GM19397 (cell line): ENCODE data around the gene NOA1.

ENCODE experiments used
- ATAC-seq: cut with Tn5 transposase; IDR thresholded peaks from one replicate; pipeline ENCODE4 v1.9.1; 2021; ENCODE audit warnings: mild to moderate bottlenecking, moderate library complexity; ENCODE audit not compliant: unreplicated experiment

The NOA1 gene

GRCh38 chr4:56977321-56978012, at the start of gene NOA1:
Gene NOA1 (minus strand): TSS chr4:56977606. CDS start chr4:56977585, 21 bp downstream.
- peak; percentile 87 for ATAC-seq

- no peak for ATAC-seq
Observed at GRCh38 chr4:57023104-57023503, 45.7 kb upstream of the NOA1 start.

DNA sequence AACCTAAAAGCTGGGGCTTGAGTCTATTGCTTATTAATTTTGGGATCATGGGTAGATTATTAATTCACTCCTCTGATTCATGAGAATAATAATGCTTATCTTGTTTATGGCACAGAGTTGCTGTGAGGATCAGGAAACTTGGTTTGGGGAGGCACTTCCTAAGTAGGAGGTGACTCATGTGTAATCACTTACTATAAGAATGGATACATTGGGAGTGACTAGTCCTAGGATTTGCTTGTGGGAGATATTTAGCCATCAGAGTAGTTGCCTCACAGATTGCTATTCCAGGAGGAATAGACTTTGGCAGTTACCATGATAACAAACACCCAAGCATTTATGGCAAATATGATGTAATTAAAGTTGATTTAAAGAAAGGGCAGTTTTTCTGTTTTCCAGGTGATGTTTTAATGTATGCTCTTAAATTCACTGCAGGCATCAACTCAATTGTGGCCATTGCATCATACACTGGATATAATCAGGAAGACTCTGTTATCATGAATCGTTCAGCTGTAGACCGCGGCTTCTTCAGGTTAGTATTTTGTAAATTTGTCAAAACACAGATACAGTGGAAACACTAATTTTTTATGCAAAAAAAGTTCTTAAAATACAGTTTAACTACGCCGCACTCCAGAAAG, 43.2 kb upstream of the NOA1 start:
- no peak for ATAC-seq

GRCh38 chr4:57018980-57019379, 41.6 kb upstream of the NOA1 start:
- no peak for ATAC-seq

DNA sequence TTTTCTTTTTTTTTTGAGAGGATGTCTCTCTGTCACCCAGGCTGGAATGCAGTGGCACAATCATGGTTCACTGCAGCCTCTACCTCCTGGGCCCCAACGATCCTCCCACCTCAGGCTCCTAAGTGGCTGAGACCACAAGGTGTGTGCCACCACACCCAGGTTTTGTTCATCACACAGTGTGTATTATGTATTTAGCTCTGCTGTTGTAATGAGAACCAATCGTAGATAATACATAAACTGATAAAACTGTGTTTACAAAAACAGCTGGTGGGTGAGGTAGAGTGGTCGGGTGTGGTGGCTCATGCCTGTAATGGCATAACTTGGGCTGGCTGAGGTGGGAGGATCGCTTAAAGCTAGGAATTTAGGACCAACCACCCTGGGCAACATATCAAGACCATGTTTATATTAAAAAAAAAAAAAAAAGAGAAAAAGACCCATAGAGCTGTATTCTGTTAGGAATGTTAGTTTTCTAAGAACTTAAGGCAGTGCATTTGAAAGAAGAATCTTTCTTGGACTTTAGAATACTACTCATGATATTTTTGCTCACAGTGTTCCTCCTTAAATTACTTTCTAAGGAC, 36.2 kb upstream of the NOA1 start:
- ATAC-seq: no peak

DNA sequence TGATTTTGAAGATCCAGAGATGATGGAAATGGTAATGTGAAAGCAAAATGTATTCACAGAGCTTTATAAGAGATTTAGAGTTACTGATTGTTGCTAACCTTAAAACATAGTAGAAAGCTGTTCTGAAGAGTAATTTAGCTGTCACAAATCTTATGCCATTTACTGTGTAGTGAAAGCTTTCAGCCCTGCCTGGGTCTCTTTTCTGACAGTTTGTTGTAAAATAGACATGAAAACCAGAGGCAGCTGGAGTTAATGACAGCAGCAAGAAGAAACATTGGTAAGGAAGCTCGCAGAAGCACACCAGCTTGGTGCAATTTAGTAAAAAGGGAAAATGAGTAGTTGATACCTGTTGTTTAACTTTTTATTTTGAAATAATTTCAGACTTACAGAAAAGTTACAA, 22.3 kb upstream of the NOA1 start:
- ATAC-seq: no peak

DNA sequence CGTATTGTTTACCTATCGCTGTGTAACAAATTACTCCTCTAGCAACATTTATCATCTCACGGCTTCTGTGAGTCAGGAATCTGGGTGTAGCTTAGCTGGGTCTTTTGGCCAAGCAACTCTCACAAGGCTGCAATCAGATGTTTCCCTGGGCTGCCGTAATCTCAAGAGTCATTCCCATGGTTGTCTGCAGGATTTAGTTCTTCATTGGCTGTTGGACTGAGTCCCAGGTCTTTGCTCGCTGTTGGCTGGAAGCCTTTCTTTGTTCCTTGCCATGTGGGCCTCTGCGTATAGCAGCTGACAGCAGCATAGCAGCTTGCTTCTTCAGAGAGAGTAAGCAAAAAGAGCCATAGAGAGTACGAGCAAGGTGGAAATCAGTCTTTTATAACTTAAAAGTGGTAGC, 18.1 kb upstream of the NOA1 start:
- ATAC-seq: no peak

- ATAC-seq: no peak
Observed at GRCh38 chr4:56990109-56990905, 12.9 kb upstream of the NOA1 start.

GRCh38 chr4:56986952-56987351, 9.5 kb upstream of the NOA1 start:
- ATAC-seq: no peak

- no peak for ATAC-seq
Observed at GRCh38 chr4:56986192-56986591, 8.8 kb upstream of the NOA1 start.

GRCh38 chr4:56981795-56982201, 4.4 kb upstream of the NOA1 start:
- no peak for ATAC-seq

- ATAC-seq: no peak
Observed at GRCh38 chr4:56979421-56980072, 2.1 kb upstream of the NOA1 start.

DNA sequence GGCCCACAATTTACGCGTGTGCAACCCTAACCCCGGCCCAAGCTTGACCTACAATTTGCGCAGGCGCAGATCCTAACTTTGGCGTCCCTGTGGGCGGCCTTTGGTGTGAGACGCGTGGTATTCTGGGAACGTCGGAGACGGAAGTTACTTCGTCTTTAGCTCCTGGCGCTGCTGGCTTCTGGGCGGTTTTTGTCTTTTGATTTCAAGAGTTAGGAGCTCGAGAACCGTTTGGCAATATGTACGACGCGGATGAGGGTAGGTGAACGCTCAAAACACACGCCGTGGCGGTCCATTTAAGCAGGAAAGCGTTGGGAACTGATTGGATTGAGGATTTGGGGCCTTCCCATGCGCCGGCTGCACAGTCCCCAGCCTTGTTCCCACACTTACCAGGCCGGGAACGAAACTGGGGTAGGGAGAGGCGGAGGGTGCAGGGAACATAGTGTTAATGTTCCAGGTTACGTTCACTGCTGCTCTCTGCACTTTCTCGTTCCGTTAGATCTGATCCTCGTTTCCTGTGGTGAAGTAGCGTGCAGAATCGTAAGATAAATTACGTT, 1.4 kb upstream of the NOA1 start, which contains the start of gene POLR2B:
Gene POLR2B (plus strand): TSS at position 147 of the 554 bp plus-strand sequence. CDS start 90 bp downstream, at position 237.
- ATAC-seq: peak; percentile 44

- peak; percentile 32 for ATAC-seq
Observed at GRCh38 chr4:56976837-56977320, 527 bp downstream of the NOA1 start.

GRCh38 chr4:56976283-56976836, 1.0 kb downstream of the NOA1 start:
- ATAC-seq: no peak

DNA sequence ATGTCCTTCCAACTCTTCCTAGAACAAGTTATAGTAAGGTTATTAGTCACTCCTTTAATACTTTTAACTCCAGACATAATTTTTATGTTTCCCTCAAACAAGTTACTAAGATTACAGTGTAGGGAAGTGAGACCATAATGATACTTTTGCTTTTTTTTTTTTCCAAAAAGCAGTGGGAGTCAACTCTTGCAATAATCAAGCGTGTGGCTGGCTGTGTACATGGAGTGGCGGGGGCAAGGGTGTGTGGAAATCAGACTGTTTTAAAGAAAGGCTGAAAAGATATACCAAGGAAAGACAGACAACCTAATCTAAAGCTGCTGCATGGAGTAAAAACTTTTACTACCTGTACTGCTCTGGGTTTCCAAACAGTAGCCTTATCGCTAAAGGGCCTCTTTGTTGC, 4.1 kb downstream of the NOA1 start:
- no peak for ATAC-seq

- no peak for ATAC-seq
Observed at GRCh38 chr4:56972809-56973208, 4.6 kb downstream of the NOA1 start.

DNA sequence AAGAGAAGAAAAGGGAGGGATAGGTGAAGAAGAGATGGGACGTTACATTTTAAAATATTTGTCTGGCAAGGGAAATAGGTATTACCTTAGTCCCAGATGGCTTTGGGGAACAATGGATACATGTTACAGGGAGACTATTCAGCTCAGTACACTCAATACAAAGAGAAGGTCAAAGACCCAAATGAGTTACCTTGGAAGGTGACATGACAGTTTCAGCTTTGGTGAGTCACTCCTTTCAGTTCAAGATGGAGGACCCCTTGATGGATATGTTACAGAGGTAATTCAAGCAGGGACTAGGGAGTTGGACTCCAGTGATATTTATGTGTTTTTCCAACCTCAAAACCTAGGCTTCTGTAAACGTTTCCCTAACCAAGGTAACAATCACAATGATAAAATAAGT, 5.0 kb downstream of the NOA1 start:
- no peak for ATAC-seq

DNA sequence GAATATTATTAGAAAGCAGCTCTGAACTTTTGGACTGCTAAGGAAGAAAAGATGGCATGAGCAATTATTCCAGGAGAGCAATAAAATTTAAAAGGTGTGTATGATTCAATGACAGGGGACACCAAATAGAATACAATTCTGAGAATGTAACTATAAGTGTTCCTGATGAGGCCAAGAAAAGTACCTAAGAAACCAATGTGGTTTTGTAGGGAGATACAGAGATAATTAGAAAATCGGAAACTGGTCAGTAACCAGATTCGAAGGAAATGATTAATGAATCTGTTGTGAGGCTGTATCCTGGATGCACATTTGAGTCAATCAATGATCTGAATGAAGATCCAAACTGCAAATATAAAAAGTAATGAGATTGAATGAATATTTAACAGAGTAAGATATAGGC, 6.0 kb downstream of the NOA1 start:
- no peak for ATAC-seq

DNA sequence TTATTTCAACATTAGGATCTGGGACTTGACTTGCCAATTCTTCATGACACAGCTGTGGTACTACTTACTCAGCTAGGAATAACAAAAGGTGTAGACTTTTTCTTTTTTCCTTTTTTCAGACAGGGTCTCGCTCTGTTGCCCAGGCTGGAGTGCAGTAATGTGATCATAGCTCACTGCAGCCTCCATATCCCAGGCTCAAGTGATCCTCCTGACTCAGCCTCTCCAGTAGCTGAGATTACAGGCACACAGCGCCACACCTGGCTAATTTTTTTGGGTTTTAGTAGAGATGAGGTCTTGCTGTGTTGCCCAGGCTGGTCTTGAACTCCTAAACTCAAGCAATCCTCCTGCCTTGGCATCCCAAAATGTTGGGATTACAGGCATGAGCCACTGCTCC, 16.3 kb downstream of the NOA1 start:
- no peak for ATAC-seq
